OCI-LY7 (cell line): ENCODE data around the gene ANKFN1. TPM values are rescaled to one million over a fixed set of nuclear protein-coding genes. Genes with fewer than 3 reads are reported as not detected.

Experiments
- BruUV-seq: library from RNA; stranded (reverse); fragments of 400-500 nt; replicated peaks from 2 replicates; lab custom pipeline; 2021; lab: Mats Ljungman, UMichigan
- CTCF ChIA-PET: fragments of 300-600 bp; sonication (Branson Sonifier 250); formaldehyde crosslinking; loops from one replicate; lab custom pipeline; 2022; ENCODE audit warnings: antibody characterized with exemption; ENCODE audit not compliant: unreplicated experiment; lab: Charles Lee
- POLR2A ChIA-PET: fragments of 300-600 bp; sonication (Branson Sonifier 250); formaldehyde crosslinking; loops from one replicate; lab custom pipeline; 2022; ENCODE audit warnings: antibody characterized with exemption; lab: Charles Lee
- DNase-seq: peaks from one replicate; pipeline ENCODE4 v3.0.0-alpha.2; 2015; ENCODE audit warnings: low spot score
- H2AFZ ChIP-seq: fragments of 200-600 bp; sonication (generic), shearing (Covaris generic); 2 replicates; pipeline ENCODE4 v1.6.1; 2014; ENCODE audit warnings: mild to moderate bottlenecking, antibody characterized with exemption, low read length, moderate library complexity
- H3K27ac ChIP-seq: fragments of 200-600 bp; sonication (generic); 2 replicates; pipeline ENCODE4 v1.5.1; 2014; ENCODE audit warnings: mixed run types, low read depth, mild to moderate bottlenecking, moderate library complexity, low read length, inconsistent platforms; ENCODE audit not compliant: poor library complexity, severe bottlenecking
- H3K36me3 ChIP-seq: fragments of 200-600 bp; sonication (generic); 2 replicates; pipeline ENCODE4 v1.6.1; 2014; ENCODE audit warnings: mild to moderate bottlenecking, antibody characterized with exemption, low read length, moderate library complexity, mixed read lengths; ENCODE audit not compliant: insufficient read depth
- H3K4me1 ChIP-seq: fragments of 200-600 bp; sonication (generic); 2 replicates; pipeline ENCODE4 v1.5.1; 2014; ENCODE audit warnings: mild to moderate bottlenecking, low read length; ENCODE audit not compliant: insufficient read depth, poor library complexity, severe bottlenecking
- H3K4me2 ChIP-seq: fragments of 200-600 bp; sonication (generic); 2 replicates; pipeline ENCODE4 v1.6.1; 2014; ENCODE audit warnings: mild to moderate bottlenecking, low read length
- H3K4me3 ChIP-seq: fragments of 200-600 bp; sonication (generic); 2 replicates; pipeline ENCODE4 v1.5.1; 2014; ENCODE audit warnings: mild to moderate bottlenecking, low read depth, low read length; ENCODE audit not compliant: poor library complexity, severe bottlenecking
- H3K79me2 ChIP-seq: fragments of 200-600 bp; sonication (generic); 2 replicates; pipeline ENCODE4 v1.6.1; 2016; ENCODE audit warnings: low read depth, mild to moderate bottlenecking, low read length, moderate library complexity, mixed read lengths; ENCODE audit not compliant: insufficient read depth
- H3K9me2 ChIP-seq: fragments of 200-600 bp; sonication (generic); 2 replicates; pipeline ENCODE4 v1.6.1; 2016; ENCODE audit warnings: mild to moderate bottlenecking, low read length, mixed read lengths; ENCODE audit not compliant: insufficient read depth
- H3K9me3 ChIP-seq: fragments of 200-600 bp; sonication (generic); 2 replicates; pipeline ENCODE4 v1.6.1; 2014; ENCODE audit warnings: mild to moderate bottlenecking, mixed run types, low read length, mixed read lengths
- H4K20me1 ChIP-seq: fragments of 200-600 bp; sonication (generic); 2 replicates; pipeline ENCODE4 v1.6.1; 2014; ENCODE audit warnings: mild to moderate bottlenecking, antibody characterized with exemption, low read length, moderate library complexity, mixed read lengths; ENCODE audit not compliant: insufficient read depth
- CTCF ChIP-seq: fragments of 200-600 bp; sonication (generic); conservative IDR thresholded peaks from 2 replicates; pipeline ENCODE4 v1.5.1; 2014; ENCODE audit warnings: mild to moderate bottlenecking, antibody characterized with exemption, low read length, moderate library complexity, mixed read lengths
- EZH2phosphoT487 ChIP-seq: fragments of 200-600 bp; sonication (generic); IDR thresholded peaks from 2 replicates; pipeline ENCODE4 v1.6.1; 2018; ENCODE audit warnings: low read depth, borderline replicate concordance, mild to moderate bottlenecking, mixed run types, antibody characterized with exemption, low read length, moderate library complexity, mixed read lengths
- intact Hi-C: fragments of 100-400 bp; cut with micrococcal nuclease; formaldehyde crosslinking; loops from one replicate; pipeline ENCODE4 v1.10.0; 2022; ENCODE audit not compliant: unreplicated experiment
- total RNA-seq, 2 experiments: library from RNA; depleted of rRNA in 1 of 2; stranded (reverse); fragments of >200 nt in 1 of 2; shearing (Covaris generic) in 1 of 2; gene quantifications; 2 replicates each; pipeline ENCODE4 v1.2.3, GENCODE V29; 2014 to 2022

The ANKFN1 gene
- total RNA-seq, 2 experiments from 2014 or later = 0.67 TPM; not detected in 1

DNA sequence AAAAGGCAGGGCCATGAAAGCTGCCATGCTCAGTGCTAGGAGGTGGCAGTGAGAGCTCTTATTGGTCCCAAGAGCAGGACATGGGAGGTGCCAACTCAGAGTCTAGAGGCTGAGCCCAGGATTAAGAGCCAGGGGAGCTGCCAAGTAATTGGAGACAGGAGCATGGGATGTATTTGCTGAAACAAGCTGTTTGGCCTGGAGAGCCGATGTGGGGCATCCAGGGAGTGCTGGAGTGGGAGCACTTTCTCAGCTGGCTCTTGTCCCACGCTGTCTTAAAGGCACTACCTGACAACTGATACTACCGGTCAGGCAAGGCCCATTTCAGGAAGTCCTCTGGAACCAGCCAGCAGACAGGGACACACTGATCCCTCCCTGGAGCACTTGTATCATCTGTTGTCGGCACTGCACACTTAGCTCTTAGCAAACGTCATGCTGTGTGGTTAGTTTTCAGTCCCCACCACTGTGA, 19.3 kb downstream of the ANKFN1 start:
- Histone ChIP-seq H3K9me3 (no peaks in the 10 kb centered on the region), H4K20me1 (no peaks in the 10 kb centered on the region), H3K9me2 (no peaks in the 10 kb centered on the region), H3K27ac (no peak overlapping the region), H3K4me1 (no peaks in the 10 kb centered on the region), H2AFZ (no peak overlapping the region), H3K4me2 (no peak overlapping the region), H3K36me3 (no peaks in the 10 kb centered on the region), H3K79me2 (no peaks in the 10 kb centered on the region), H3K4me3 (no peak overlapping the region)
- no TSS peak for BruUV-seq
- intact Hi-C loops = no loop called here
- ChIA-PET CTCF (no interaction called here), POLR2A (no interaction called here)
- TF ChIP-seq EZH2phosphoT487 (no peak), CTCF (no peak)
- DNase-seq = no peak

GRCh38 chr17:56173026-56173425, 19.8 kb downstream of the ANKFN1 start:
- intact Hi-C loops = no loop called here
- ChIA-PET CTCF (no interaction called here), POLR2A (no interaction called here)
- Histone ChIP-seq H4K20me1 (no peaks in the 10 kb centered on the region), H3K36me3 (no peaks in the 10 kb centered on the region), H3K4me2 (no peak overlapping the region), H3K27ac (no peak overlapping the region), H3K9me2 (no peaks in the 10 kb centered on the region), H3K79me2 (no peaks in the 10 kb centered on the region), H3K4me1 (no peaks in the 10 kb centered on the region), H2AFZ (no peak overlapping the region), H3K4me3 (no peak overlapping the region), H3K9me3 (no peaks in the 10 kb centered on the region)
- BruUV-seq = no TSS peak
- no peak for TF ChIP-seq CTCF
- no peak for TF ChIP-seq EZH2phosphoT487
- no peak for DNase-seq

DNA sequence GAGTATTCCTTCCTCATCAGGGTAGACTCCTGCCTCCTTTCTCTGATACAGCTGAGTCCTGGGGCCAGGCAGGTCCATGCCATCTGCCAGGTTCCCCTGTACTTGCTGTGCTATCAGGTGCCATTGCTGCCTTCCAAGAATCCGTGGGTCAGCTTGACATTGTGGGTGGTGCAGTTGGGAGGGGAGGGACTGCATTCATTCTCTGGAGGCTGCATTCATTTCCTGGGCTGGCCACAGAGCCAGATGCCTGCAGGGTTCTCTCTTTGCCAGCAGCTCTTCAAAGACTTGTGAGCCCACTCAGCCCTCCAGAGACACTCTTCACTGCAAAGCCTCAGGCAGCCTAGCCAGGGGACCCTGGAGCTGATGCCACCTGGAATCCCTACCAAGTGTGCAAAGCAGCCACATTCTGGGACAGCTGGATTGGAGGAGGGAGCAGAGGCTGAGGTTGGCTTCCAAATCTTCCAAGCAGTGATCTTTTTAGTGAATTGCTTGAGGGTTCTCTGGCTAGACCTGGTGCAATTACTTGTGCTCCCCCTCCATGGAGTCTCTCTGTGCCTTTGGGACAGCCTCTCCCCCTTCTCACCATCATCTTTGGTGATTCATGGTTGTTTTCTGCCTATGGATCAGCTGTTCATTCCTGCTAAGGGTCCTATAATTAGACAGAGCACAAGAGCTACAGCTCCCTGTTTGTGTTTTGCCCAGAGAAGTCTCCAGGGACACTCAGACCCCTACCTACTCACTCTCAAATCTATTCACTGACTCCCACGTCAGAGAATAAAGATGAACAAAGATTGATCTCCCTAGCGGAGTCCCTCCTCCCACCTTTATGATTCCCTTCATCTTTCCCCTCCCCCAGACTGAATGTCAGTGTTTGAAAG, 20.9 kb downstream of the ANKFN1 start:
- H3K4me1 ChIP-seq = no peaks in the 10 kb centered on the region
- H2AFZ ChIP-seq = no peak overlapping the region
- intact Hi-C loops = no loop called here
- no peak for TF ChIP-seq CTCF
- TF ChIP-seq EZH2phosphoT487 = no peak
- H3K9me2 ChIP-seq = no peaks in the 10 kb centered on the region
- H3K79me2 ChIP-seq = no peaks in the 10 kb centered on the region
- H3K36me3 ChIP-seq = no peaks in the 10 kb centered on the region
- H3K9me3 ChIP-seq = no peaks in the 10 kb centered on the region
- H3K4me3 ChIP-seq = no peak overlapping the region
- POLR2A ChIA-PET = no interaction called here
- no peak overlapping the region for H3K4me2 ChIP-seq
- CTCF ChIA-PET = no interaction called here
- BruUV-seq = no TSS peak
- DNase-seq = no peak
- H4K20me1 ChIP-seq = no peaks in the 10 kb centered on the region
- H3K27ac ChIP-seq = no peak overlapping the region
